ENCODE measurements around the gene MSL1. TPM values are rescaled to one million over a fixed set of nuclear protein-coding genes. Genes with fewer than 3 reads are reported as not detected.

MSL1 gene
- polyA plus RNA-seq, 4 donors, result 137 to 189 (median 172) TPM

- no peak for DNase-seq (ENCODE audit: low read depth in 4 of 4, low spot score in 3 of 4)
These were observed 31.3 kb upstream of the MSL1 start for GRCh38 chr17:40090237-40091119.

- no peak for DNase-seq (ENCODE audit: low read depth in 4 of 4, low spot score in 3 of 4)
These were observed 29.9 kb upstream of the MSL1 start for GRCh38 chr17:40091691-40092397.

- no peak for DNase-seq (ENCODE audit: low read depth in 4 of 4, low spot score in 3 of 4)
These were observed 29.2 kb upstream of the MSL1 start for GRCh38 chr17:40092581-40092980.

GRCh38 chr17:40093005-40093579, 28.7 kb upstream of the MSL1 start:
- DNase-seq (ENCODE audit: low read depth in 4 of 4, low spot score in 3 of 4), result no peak

- DNase-seq (ENCODE audit: low read depth in 4 of 4, low spot score in 3 of 4), result no peak
These were observed 28.1 kb upstream of the MSL1 start for GRCh38 chr17:40093580-40094201.

- no peak for DNase-seq (ENCODE audit: low read depth in 4 of 4, low spot score in 3 of 4)
These were observed 26.9 kb upstream of the MSL1 start for GRCh38 chr17:40094874-40095273.

- no peak for DNase-seq (ENCODE audit: low read depth in 4 of 4, low spot score in 3 of 4)
These were observed 26.3 kb upstream of the MSL1 start for GRCh38 chr17:40095351-40095943.

- no peak for DNase-seq (ENCODE audit: low read depth in 4 of 4, low spot score in 3 of 4)
These were observed 25.6 kb upstream of the MSL1 start for GRCh38 chr17:40095944-40096791.

- DNase-seq (ENCODE audit: low read depth in 4 of 4, low spot score in 3 of 4), result no peak
These were observed 24.7 kb upstream of the MSL1 start for GRCh38 chr17:40097087-40097486.

- no peak for DNase-seq (ENCODE audit: low read depth in 4 of 4, low spot score in 3 of 4)
These were observed 23.6 kb upstream of the MSL1 start for GRCh38 chr17:40097931-40098845.

GRCh38 chr17:40098846-40099618, 22.7 kb upstream of the MSL1 start:
- peak in 1 of 4 donors; percentile 75 for DNase-seq (ENCODE audit: low read depth in 4 of 4, low spot score in 3 of 4)

GRCh38 chr17:40099619-40100418, 22.0 kb upstream of the MSL1 start:
- no peak for DNase-seq (ENCODE audit: low read depth in 4 of 4, low spot score in 3 of 4)

GRCh38 chr17:40100419-40100668, 21.4 kb upstream of the MSL1 start, which contains the start of gene NR1D1:
Gene NR1D1, minus strand, starts transcription at chr17:40100589. Its CDS starts 495 bp downstream, at chr17:40100094.
- no peak for DNase-seq (ENCODE audit: low read depth in 4 of 4, low spot score in 3 of 4)

GRCh38 chr17:40100669-40101366, 21.0 kb upstream of the MSL1 start:
- DNase-seq (ENCODE audit: low read depth in 4 of 4, low spot score in 3 of 4), result peak; percentile 81 to 90 (median 88)

- no peak for DNase-seq (ENCODE audit: low read depth in 4 of 4, low spot score in 3 of 4)
These were observed 20.2 kb upstream of the MSL1 start for GRCh38 chr17:40101367-40102210.
